Measurements from ENCODE around the gene CENPL. TPM values are rescaled to one million over a fixed set of nuclear protein-coding genes. Genes with fewer than 3 reads are reported as not detected.
"Not testable (repeated sequence)": the region's sequence is repeated elsewhere in the genome, so short reads cannot be mapped to it uniquely, and the experiment has no call there.

Gene CENPL
- total RNA-seq, 1 donor from 2014 or later: 8.2 TPM

DNA sequence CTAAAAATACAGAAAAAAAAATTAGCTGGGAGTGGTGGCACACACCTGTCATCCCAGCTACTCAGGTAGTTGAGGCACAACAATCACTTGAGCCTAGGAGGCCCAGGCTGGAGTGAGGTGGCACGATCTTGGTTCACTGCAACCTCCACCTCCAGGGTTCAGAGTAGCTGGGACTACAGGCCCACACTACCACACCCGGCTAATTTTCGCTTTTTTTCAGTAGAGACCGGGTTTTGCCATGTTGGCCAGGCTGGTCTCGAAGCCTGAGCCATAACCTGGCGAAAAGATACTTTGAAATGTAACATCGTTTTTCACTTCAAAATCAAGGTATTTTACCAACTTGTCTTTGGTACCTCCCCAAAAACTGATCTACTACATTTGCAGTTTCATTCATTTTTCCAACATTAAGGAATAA, 37.1 kb upstream of the CENPL start:
- peaks cover 32% of the 10 kb centered on the region for H3K4me1 Mint-ChIP-seq (ENCODE audit: low read depth)
- TF ChIP-seq, protein P1, sequence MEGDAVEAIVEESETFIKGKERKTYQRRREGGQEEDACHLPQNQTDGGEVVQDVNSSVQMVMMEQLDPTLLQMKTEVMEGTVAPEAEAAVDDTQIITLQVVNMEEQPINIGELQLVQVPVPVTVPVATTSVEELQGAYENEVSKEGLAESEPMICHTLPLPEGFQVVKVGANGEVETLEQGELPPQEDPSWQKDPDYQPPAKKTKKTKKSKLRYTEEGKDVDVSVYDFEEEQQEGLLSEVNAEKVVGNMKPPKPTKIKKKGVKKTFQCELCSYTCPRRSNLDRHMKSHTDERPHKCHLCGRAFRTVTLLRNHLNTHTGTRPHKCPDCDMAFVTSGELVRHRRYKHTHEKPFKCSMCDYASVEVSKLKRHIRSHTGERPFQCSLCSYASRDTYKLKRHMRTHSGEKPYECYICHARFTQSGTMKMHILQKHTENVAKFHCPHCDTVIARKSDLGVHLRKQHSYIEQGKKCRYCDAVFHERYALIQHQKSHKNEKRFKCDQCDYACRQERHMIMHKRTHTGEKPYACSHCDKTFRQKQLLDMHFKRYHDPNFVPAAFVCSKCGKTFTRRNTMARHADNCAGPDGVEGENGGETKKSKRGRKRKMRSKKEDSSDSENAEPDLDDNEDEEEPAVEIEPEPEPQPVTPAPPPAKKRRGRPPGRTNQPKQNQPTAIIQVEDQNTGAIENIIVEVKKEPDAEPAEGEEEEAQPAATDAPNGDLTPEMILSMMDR (IDR thresholded peaks at IDR 0.05): no peak
- H3K9me3 Mint-ChIP-seq (ENCODE audit: low read depth): no peaks in the 10 kb centered on the region
- no peak for DNase-seq (ENCODE audit: low spot score)
- H3K27me3 Mint-ChIP-seq (ENCODE audit: low read depth): no peaks in the 10 kb centered on the region
- H3K27ac Mint-ChIP-seq (ENCODE audit: unreplicated experiment): peak overlapping the region; percentile 22
- H3K4me3 Mint-ChIP-seq (ENCODE audit: unreplicated experiment): no peak overlapping the region
- H3K36me3 Mint-ChIP-seq (ENCODE audit: low read depth): peaks cover 30% of the 10 kb centered on the region

DNA sequence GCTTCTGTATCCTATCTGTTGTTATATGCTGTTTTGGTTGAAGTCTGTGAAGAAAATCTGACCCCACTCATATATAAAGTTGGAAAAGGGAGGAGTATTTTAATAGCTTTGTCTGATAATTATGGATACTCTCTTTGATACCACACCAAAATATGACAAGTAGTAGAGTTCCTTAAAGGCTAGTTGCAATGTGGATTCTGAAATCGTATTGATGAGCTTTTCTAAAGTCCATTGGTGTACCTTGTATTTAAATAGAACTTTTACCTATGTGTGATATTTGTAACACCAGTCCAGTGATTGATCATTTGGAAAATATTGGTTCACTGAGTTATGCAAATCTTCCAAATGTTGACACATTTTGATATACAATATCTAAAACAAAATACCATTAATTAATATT, 35.4 kb upstream of the CENPL start:
- Mint-ChIP-seq H3K9me3 (ENCODE audit: low read depth) (no peaks in the 10 kb centered on the region), H3K4me1 (ENCODE audit: low read depth) (peaks cover 15% of the 10 kb centered on the region), H3K4me3 (ENCODE audit: unreplicated experiment) (no peak overlapping the region), H3K36me3 (ENCODE audit: low read depth) (peaks cover 18% of the 10 kb centered on the region), H3K27ac (ENCODE audit: unreplicated experiment) (no peak overlapping the region), H3K27me3 (ENCODE audit: low read depth) (no peaks in the 10 kb centered on the region)
- TF ChIP-seq, protein P1 (IDR thresholded peaks at IDR 0.05): no peak
- DNase-seq (ENCODE audit: low spot score): no peak

DNA sequence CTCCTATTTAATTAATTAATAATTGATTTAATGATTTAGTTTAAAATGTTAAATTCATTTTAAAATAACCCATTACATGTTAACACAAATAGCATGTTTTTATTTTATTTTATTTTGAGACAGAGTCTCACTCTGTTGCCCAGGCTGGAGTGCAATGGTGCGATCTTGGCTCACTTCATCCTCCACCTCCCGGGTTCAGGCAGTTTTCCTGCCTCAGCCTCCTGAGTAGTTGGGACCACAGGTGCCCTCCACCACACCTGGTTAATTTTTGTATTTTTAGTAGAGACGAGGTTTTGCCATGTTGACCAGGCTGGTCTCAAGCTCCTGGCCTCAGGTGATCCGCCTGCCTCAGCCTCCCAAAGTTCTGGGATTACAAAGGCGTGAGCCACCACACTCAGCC, 34.9 kb upstream of the CENPL start:
- not testable (repeated sequence) for H3K4me3 Mint-ChIP-seq (ENCODE audit: unreplicated experiment); H3K9me3 Mint-ChIP-seq (ENCODE audit: low read depth); H3K27me3 Mint-ChIP-seq (ENCODE audit: low read depth); H3K27ac Mint-ChIP-seq (ENCODE audit: unreplicated experiment); DNase-seq (ENCODE audit: low spot score); H3K4me1 Mint-ChIP-seq (ENCODE audit: low read depth)
- H3K36me3 Mint-ChIP-seq (ENCODE audit: low read depth): peaks cover 19% of the 10 kb centered on the region

DNA sequence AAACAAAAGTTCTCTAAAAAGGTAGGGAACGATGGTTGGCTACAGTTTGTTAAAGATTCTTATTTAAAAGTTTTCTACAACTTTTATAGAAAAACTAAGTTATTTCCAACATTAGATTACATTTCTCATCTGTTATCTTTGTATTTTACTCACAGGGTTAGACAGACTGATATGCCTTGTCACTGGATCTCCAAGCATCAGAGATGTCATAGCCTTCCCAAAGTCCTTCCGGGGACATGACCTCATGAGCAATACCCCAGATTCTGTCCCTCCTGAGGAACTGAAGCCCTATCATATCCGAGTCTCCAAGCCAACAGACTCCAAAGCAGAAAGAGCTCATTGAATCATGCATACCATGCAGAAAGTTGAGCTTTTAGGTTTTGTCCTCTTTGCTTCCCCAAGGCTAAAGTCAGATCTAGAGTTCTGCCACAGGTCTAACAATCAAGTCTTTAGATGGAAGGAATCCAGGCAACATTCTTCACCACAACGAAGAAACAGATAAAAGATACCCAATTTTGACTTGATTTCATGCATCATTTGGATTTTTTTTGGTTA, 32.8 kb upstream of the CENPL start:
- H3K27me3 Mint-ChIP-seq (ENCODE audit: low read depth): no peaks in the 10 kb centered on the region
- peak overlapping the region; percentile 68 for H3K27ac Mint-ChIP-seq (ENCODE audit: unreplicated experiment)
- H3K4me1 Mint-ChIP-seq (ENCODE audit: low read depth): peaks cover 10% of the 10 kb centered on the region
- DNase-seq (ENCODE audit: low spot score): no peak
- H3K9me3 Mint-ChIP-seq (ENCODE audit: low read depth): no peaks in the 10 kb centered on the region
- H3K4me3 Mint-ChIP-seq (ENCODE audit: unreplicated experiment): no peak overlapping the region
- peaks cover 10% of the 10 kb centered on the region for H3K36me3 Mint-ChIP-seq (ENCODE audit: low read depth)
- TF ChIP-seq, protein P1 (IDR thresholded peaks at IDR 0.05): no peak

DNA sequence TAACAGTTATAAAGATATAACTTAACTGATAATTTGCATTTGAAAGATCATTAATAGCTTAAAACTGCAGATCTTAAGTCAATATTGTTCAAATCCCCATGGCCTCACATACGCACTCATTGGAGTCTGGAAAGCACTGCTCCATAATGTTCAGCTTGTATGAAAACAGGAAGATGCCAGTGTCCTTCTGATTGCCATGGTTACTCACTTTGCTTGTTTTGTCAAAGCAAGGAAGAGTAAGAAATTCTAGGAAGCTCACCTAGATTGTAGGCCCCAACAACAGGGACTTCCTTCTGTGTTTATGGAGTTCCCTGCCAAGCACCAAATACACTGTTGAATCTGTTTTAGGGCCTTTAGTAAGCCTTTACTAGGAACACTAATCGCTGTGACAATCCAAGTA, 32.2 kb upstream of the CENPL start:
- H3K4me3 Mint-ChIP-seq (ENCODE audit: unreplicated experiment): no peak overlapping the region

DNA sequence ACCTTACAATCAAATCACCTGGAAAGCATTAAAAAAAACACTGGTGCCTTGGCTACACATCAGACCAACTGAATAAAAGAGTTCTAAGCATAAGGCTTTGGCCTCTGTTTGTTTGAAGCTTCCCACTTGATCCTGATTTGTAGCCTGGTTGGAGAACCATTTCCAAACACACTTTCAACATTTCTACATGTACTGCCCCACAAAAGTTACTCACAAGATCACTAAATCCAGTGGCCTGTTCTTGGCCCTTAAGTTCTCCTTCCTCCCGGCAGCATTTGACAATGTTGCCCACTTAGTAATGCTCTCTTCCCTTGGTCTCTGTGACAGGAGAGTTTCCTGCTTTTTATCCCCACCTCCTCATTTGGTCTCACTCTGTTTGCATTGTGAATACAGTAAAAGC, 31.3 kb upstream of the CENPL start:
- TF ChIP-seq, protein P1 (IDR thresholded peaks at IDR 0.05): no peak
- peaks cover 12% of the 10 kb centered on the region for H3K4me1 Mint-ChIP-seq (ENCODE audit: low read depth)
- no peak overlapping the region for H3K4me3 Mint-ChIP-seq (ENCODE audit: unreplicated experiment)
- H3K9me3 Mint-ChIP-seq (ENCODE audit: low read depth): no peaks in the 10 kb centered on the region
- peaks cover 8% of the 10 kb centered on the region for H3K36me3 Mint-ChIP-seq (ENCODE audit: low read depth)
- H3K27ac Mint-ChIP-seq (ENCODE audit: unreplicated experiment): no peak overlapping the region
- no peaks in the 10 kb centered on the region for H3K27me3 Mint-ChIP-seq (ENCODE audit: low read depth)
- no peak for DNase-seq (ENCODE audit: low spot score)

More for the DNA sequence above, 32.2 kb upstream of the CENPL start:
- Mint-ChIP-seq H3K9me3 (ENCODE audit: low read depth) (no peaks in the 10 kb centered on the region), H3K4me1 (ENCODE audit: low read depth) (peaks cover 12% of the 10 kb centered on the region), H3K27ac (ENCODE audit: unreplicated experiment) (no peak overlapping the region), H3K36me3 (ENCODE audit: low read depth) (peaks cover 8% of the 10 kb centered on the region), H3K27me3 (ENCODE audit: low read depth) (no peaks in the 10 kb centered on the region)
- TF ChIP-seq, protein P1 (IDR thresholded peaks at IDR 0.05): no peak
- DNase-seq (ENCODE audit: low spot score): no peak
